ENCODE data around the gene ARHGEF1. TPM values are rescaled to one million over a fixed set of nuclear protein-coding genes. Genes with fewer than 3 reads are reported as not detected.

The ARHGEF1 gene
- total RNA-seq, 2 donors from 2014 or later, result 64.1 to 98.7 TPM

GRCh38 chr19:41893899-41894298 lies 10.9 kb downstream of the ARHGEF1 start:
- no peak overlapping the region for H3K4me3 ChIP-seq
- H3K27ac ChIP-seq, result no peak overlapping the region
- H3K36me3 ChIP-seq, result peaks cover 24% of the 10 kb centered on the region
- TF ChIP-seq CTCF (IDR thresholded peaks at IDR 0.05), result no peak
- no peaks in the 10 kb centered on the region for H3K9me3 ChIP-seq
- H3K4me1 ChIP-seq, result no peaks in the 10 kb centered on the region
- H3K9ac ChIP-seq (ENCODE audit: low read depth in 2 of 2, low read length in 2 of 2), result no peak overlapping the region
- intact Hi-C loops (cut with DNase I), result no loop called here
- no peak for DNase-seq
- H3K27me3 ChIP-seq, result no peaks in the 10 kb centered on the region

- DNase-seq, result no peak
- intact Hi-C loops (cut with DNase I), result no loop called here
- no peak overlapping the region for H3K4me3 ChIP-seq
- TF ChIP-seq CTCF (IDR thresholded peaks at IDR 0.05), result no peak
- H3K9me3 ChIP-seq, result no peaks in the 10 kb centered on the region
- H3K9ac ChIP-seq (ENCODE audit: low read depth in 2 of 2, low read length in 2 of 2), result no peak overlapping the region
- no peaks in the 10 kb centered on the region for H3K27me3 ChIP-seq
- H3K36me3 ChIP-seq, result peaks cover 24% of the 10 kb centered on the region
- H3K4me1 ChIP-seq, result no peaks in the 10 kb centered on the region
- no peak overlapping the region for H3K27ac ChIP-seq
Observed at GRCh38 chr19:41894350-41894749, 11.4 kb downstream of the ARHGEF1 start.

- intact Hi-C loops (cut with DNase I), result no loop called here
- Histone ChIP-seq H3K4me3 (no peak overlapping the region), H3K27ac (no peak overlapping the region), H3K27me3 (no peaks in the 10 kb centered on the region), H3K9me3 (no peaks in the 10 kb centered on the region), H3K4me1 (no peaks in the 10 kb centered on the region), H3K36me3 (peaks cover 23% of the 10 kb centered on the region), H3K9ac (ENCODE audit: low read depth in 2 of 2, low read length in 2 of 2) (no peak overlapping the region)
- TF ChIP-seq CTCF (IDR thresholded peaks at IDR 0.05), result no peak
- DNase-seq, result no peak
Observed at GRCh38 chr19:41895745-41896580, 13.0 kb downstream of the ARHGEF1 start.

GRCh38 chr19:41896581-41896942 lies 13.6 kb downstream of the ARHGEF1 start:
- intact Hi-C loops (cut with DNase I), result no loop called here
- Histone ChIP-seq H3K27me3 (no peaks in the 10 kb centered on the region), H3K9me3 (no peaks in the 10 kb centered on the region), H3K4me1 (no peaks in the 10 kb centered on the region), H3K36me3 (peaks cover 23% of the 10 kb centered on the region), H3K27ac (no peak overlapping the region), H3K9ac (ENCODE audit: low read depth in 2 of 2, low read length in 2 of 2) (no peak overlapping the region), H3K4me3 (no peak overlapping the region)
- no peak for TF ChIP-seq CTCF (IDR thresholded peaks at IDR 0.05)
- no peak for DNase-seq

GRCh38 chr19:41897181-41897580 lies 14.2 kb downstream of the ARHGEF1 start:
- no peaks in the 10 kb centered on the region for H3K27me3 ChIP-seq
- no peak for DNase-seq
- TF ChIP-seq CTCF (IDR thresholded peaks at IDR 0.05), result no peak
- no peak overlapping the region for H3K4me3 ChIP-seq
- peaks cover 27% of the 10 kb centered on the region for H3K36me3 ChIP-seq
- no peaks in the 10 kb centered on the region for H3K9me3 ChIP-seq
- intact Hi-C loops (cut with DNase I), result no loop called here
- no peak overlapping the region for H3K27ac ChIP-seq
- H3K4me1 ChIP-seq, result no peaks in the 10 kb centered on the region
- no peak overlapping the region for H3K9ac ChIP-seq (ENCODE audit: low read depth in 2 of 2, low read length in 2 of 2)

Measured in colonic mucosa (tissue), 4 donors.